ENCODE results near the gene CTCF. TPM values are rescaled to one million over a fixed set of nuclear protein-coding genes. Genes with fewer than 3 reads are reported as not detected.

Gene CTCF
- total and polyA plus RNA-seq, 2 donors (not counting 3 experiments of a cell fraction or from before 2014, with no cell fraction given): 20.7 to 40.0 TPM

DNA sequence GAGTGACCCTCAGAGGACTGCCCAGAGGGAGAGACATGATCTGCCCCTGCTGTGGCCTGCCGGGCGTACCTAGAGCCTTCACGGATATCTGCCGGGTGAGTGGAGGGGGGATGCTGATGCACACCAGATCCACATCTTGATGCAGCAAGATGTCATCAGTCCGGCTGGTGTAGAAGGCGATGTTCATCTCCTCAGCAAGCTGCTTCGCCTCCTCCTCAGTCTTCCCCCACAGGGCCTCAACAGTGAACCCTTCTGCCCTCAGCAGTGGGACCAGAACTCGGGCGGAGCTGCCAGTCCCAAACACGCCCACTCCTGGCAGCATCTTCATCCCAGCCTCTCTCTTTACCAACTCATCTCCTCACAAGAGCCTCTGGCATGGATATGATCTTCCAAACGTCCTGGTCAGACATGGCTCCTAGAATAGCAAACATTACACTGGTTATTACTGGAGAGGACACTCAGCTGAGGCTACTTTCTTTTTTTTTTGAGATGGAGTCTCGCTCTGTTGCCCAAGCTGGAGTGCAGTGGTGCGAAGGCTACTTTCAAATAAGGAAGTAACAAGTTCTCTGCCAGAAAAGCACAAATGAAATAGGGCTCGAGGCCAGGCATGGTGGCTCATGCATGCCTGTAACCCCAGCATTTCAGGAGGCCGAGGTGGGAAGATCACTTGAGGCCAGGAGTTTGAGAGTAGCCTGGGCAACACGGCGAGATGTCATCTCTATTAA is 123.2 kb downstream of the CTCF start:
- Histone ChIP-seq H3K4me2 (ENCODE audit: insufficient read depth, low read length) (no peak overlapping the region), H3K4me1 (ENCODE audit: control insufficient read depth, extremely low read depth, insufficient read depth, low read length) (peaks cover 9% of the 10 kb centered on the region), H3K27ac (ENCODE audit: insufficient read depth, low read depth, low read length) (no peak overlapping the region), H3K79me2 (ENCODE audit: control insufficient read depth, insufficient read depth, low read length) (peaks cover 13% of the 10 kb centered on the region), H3K36me3 (ENCODE audit: control insufficient read depth in 2 of 2, extremely low read depth in 1 of 2, insufficient read depth in 2 of 2, low read length in 2 of 2) (peaks cover 4 to 18% of the 10 kb centered on the region in 2 experiments), H3K27me3 (ENCODE audit: control insufficient read depth in 2 of 2, insufficient read depth in 2 of 2, low read length in 2 of 2) (no peaks in the 10 kb centered on the region), H4K20me1 (replicated peaks; ENCODE audit: control insufficient read depth, extremely low read depth, insufficient read depth, low read length) (peaks cover 5% of the 10 kb centered on the region), H2AFZ (ENCODE audit: low read depth, low read length) (no peak overlapping the region), H3K9ac (replicated peaks; ENCODE audit: extremely low read depth, insufficient read depth, low read length) (no peak overlapping the region), H3K9me3 (replicated peaks; ENCODE audit: control insufficient read depth, insufficient read depth, low read length) (no peaks in the 10 kb centered on the region), H3K9me1 (replicated peaks; ENCODE audit: control insufficient read depth, extremely low read depth, insufficient read depth, low read length) (no peaks in the 10 kb centered on the region), H3K4me3 (replicated peaks in 1 of 3; ENCODE audit: insufficient read depth in 1 of 3, low read depth in 1 of 3, low read length in 3 of 3) (no peak overlapping the region)
- no peak for FAIRE-seq
- no TSS peak for BruUV-seq (replicated peaks)
- DNase-seq (ENCODE audit: low read depth, low spot score): no peak
- dilution Hi-C loops (cut with MboI; ENCODE audit: extremely low pct_ligation_motif_present, low sequenced_read_pairs) (loop anchor here (25.0 kb wide), 1 partner anchor 227 kb away; no protein-coding TSS in a partner anchor), intact Hi-C loops (cut with micrococcal nuclease) (no loop called here)
- POLR2A ChIA-PET: no interaction called here
- TF ChIP-seq MYC (IDR thresholded peaks at IDR 0.05; ENCODE audit: low read depth, low read length) (no peak), GATA2 (IDR thresholded peaks at IDR 0.05; ENCODE audit: insufficient read depth, insufficient read length, low read depth, low read length) (no peak), FOS (IDR thresholded peaks at IDR 0.05; ENCODE audit: borderline replicate concordance, insufficient read depth, low read length) (no peak), EZH2 (IDR thresholded peaks at IDR 0.05; ENCODE audit: borderline replicate concordance, low read depth, low read length, severe bottlenecking) (no peak), CTCF (IDR thresholded peaks at IDR 0.05; ENCODE audit: extremely low read depth in 1 of 2, insufficient read depth in 1 of 2, low read depth in 1 of 2, low read length in 2 of 2) (no peak), POLR2A (IDR thresholded peaks at IDR 0.05; ENCODE audit: low read depth, low read length) (no peak), POLR2AphosphoS5 (IDR thresholded peaks at IDR 0.05; ENCODE audit: insufficient read depth, low read depth, low read length) (no peak), JUN (IDR thresholded peaks at IDR 0.05; ENCODE audit: borderline replicate concordance, insufficient read depth, insufficient read length, low read depth) (no peak)
- TF ChIP-seq, protein P1, sequence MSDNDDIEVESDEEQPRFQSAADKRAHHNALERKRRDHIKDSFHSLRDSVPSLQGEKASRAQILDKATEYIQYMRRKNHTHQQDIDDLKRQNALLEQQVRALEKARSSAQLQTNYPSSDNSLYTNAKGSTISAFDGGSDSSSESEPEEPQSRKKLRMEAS (IDR thresholded peaks at IDR 0.05; ENCODE audit: insufficient read depth, insufficient read length): no peak
- CTCF ChIA-PET: no interaction called here

Small RNA genes lying within 50 kb of the gene (small RNA-seq; reads per million reads assigned to genes)
- not detected for gene AC027682.3 (ENCODE audit: insufficient read depth, insufficient read length, low read depth, low replicate concordance)

Other genes starting within 250 kb of the CTCF start
- gene KCTD19, start 235.8 kb upstream of the CTCF start, total RNA-seq: 0.16 and 0.44 TPM in 2 replicates
- 0.10 and 0.21 TPM in 2 replicates for gene KCTD19, start 235.8 kb upstream of the CTCF start, polyA plus RNA-seq
- 2.0 and 2.4 TPM in 2 replicates for gene LRRC36, start 235.7 kb upstream of the CTCF start, total RNA-seq
- gene LRRC36, start 235.7 kb upstream of the CTCF start, polyA plus RNA-seq: 0.30 and 0.37 TPM in 2 replicates
- gene TPPP3, start 169.0 kb upstream of the CTCF start, total RNA-seq: 1.3 and 2.0 TPM in 2 replicates
- 0.33 and 0.91 TPM in 2 replicates for gene TPPP3, start 169.0 kb upstream of the CTCF start, polyA plus RNA-seq
- gene ZDHHC1, start 146.0 kb upstream of the CTCF start, total RNA-seq: 12.9 and 14.4 TPM in 2 replicates
- 11.4 and 14.1 TPM in 2 replicates for gene ZDHHC1, start 146.0 kb upstream of the CTCF start, polyA plus RNA-seq
- gene HSD11B2, start 131.4 kb upstream of the CTCF start, total RNA-seq: not detected in 2 replicates
- 0.10 and 0.16 TPM in 2 replicates for gene HSD11B2, start 131.4 kb upstream of the CTCF start, polyA plus RNA-seq
- 77.1 and 82.8 TPM in 2 replicates for gene ATP6V0D1, start 81.4 kb upstream of the CTCF start, total RNA-seq
- gene ATP6V0D1, start 81.4 kb upstream of the CTCF start, polyA plus RNA-seq: 232 and 254 TPM in 2 replicates
- not detected in 2 replicates for gene AGRP, start 79.0 kb upstream of the CTCF start, total RNA-seq
- not detected in 2 replicates for gene AGRP, start 79.0 kb upstream of the CTCF start, polyA plus RNA-seq
- 137 and 144 TPM in 2 replicates for gene RIPOR1, start 33.7 kb upstream of the CTCF start, total RNA-seq
- 41.6 and 45.3 TPM in 2 replicates for gene RIPOR1, start 33.7 kb upstream of the CTCF start, polyA plus RNA-seq
- 2.2 and 2.7 TPM in 2 replicates for gene CARMIL2, start 82.6 kb downstream of the CTCF start, total RNA-seq
- 0.65 and 0.95 TPM in 2 replicates for gene CARMIL2, start 82.6 kb downstream of the CTCF start, polyA plus RNA-seq
- 24.4 and 26.9 TPM in 2 replicates for gene ACD, start 97.7 kb downstream of the CTCF start, total RNA-seq
- gene ACD, start 97.7 kb downstream of the CTCF start, polyA plus RNA-seq: 36.0 and 45.1 TPM in 2 replicates
- gene PARD6A, start 98.4 kb downstream of the CTCF start, total RNA-seq: 1.3 and 1.7 TPM in 2 replicates
- 2.9 and 4.3 TPM in 2 replicates for gene PARD6A, start 98.4 kb downstream of the CTCF start, polyA plus RNA-seq
- 17.3 and 17.5 TPM in 2 replicates for gene ENKD1, start 104.2 kb downstream of the CTCF start, total RNA-seq
- 16.7 and 21.9 TPM in 2 replicates for gene ENKD1, start 104.2 kb downstream of the CTCF start, polyA plus RNA-seq
- gene C16orf86, start 104.3 kb downstream of the CTCF start, total RNA-seq: 0.62 and 1.2 TPM in 2 replicates
- 0.80 and 0.98 TPM in 2 replicates for gene C16orf86, start 104.3 kb downstream of the CTCF start, polyA plus RNA-seq
- gene GFOD2, start 156.8 kb downstream of the CTCF start, total RNA-seq: 43.7 and 47.5 TPM in 2 replicates
- 36.7 and 38.1 TPM in 2 replicates for gene GFOD2, start 156.8 kb downstream of the CTCF start, polyA plus RNA-seq
- gene RANBP10, start 244.0 kb downstream of the CTCF start, total RNA-seq: 20.6 and 25.6 TPM in 2 replicates
- gene RANBP10, start 244.0 kb downstream of the CTCF start, polyA plus RNA-seq: 28.3 and 28.8 TPM in 2 replicates
- gene TSNAXIP1, start 244.4 kb downstream of the CTCF start, total RNA-seq: 0.95 and 1.0 TPM in 2 replicates
- gene TSNAXIP1, start 244.4 kb downstream of the CTCF start, polyA plus RNA-seq: 1.0 and 1.2 TPM in 2 replicates

All from endothelial cell of umbilical vein (primary cell).